Measurements from ENCODE around the gene FAM229B. TPM values are rescaled to one million over a fixed set of nuclear protein-coding genes. Genes with fewer than 3 reads are reported as not detected.

FAM229B gene
- total and polyA plus RNA-seq, 2 of the 8 experiments (the other 6 are each of a cell fraction or from before 2014, with no cell fraction given) = 10.0 to 10.4 TPM

GRCh38 chr6:112149719-112150263 is 62.4 kb downstream of the FAM229B start:
- no peak overlapping the region for H2AK5ac ChIP-seq (ENCODE audit: low read depth, low read length)
- no peaks in the 10 kb centered on the region for H3K9me3 ChIP-seq (ENCODE audit: insufficient read depth in 2 of 2, low read depth in 1 of 2, low read length in 1 of 2)
- no peak overlapping the region for H3K4me3 ChIP-seq (ENCODE audit: extremely low read depth in 1 of 4, insufficient read depth in 2 of 4, low read depth in 3 of 4, low read length in 4 of 4)
- no peak overlapping the region for H4K5ac ChIP-seq (ENCODE audit: insufficient read length, low read depth, low read length)
- no peak overlapping the region for H3K9ac ChIP-seq (replicated peaks in 1 of 4; ENCODE audit: extremely low read depth in 1 of 4, low read depth in 3 of 4, low read length in 3 of 4)
- H3K27ac ChIP-seq (ENCODE audit: low read depth, low read length) = no peak overlapping the region
- DNase-seq (ENCODE audit: low read depth in 1 of 2, low spot score in 2 of 2) (no peak), FAIRE-seq (no peak)
- no peaks in the 10 kb centered on the region for H3K79me2 ChIP-seq (ENCODE audit: control insufficient read depth in 1 of 2, insufficient read depth in 2 of 2, low read length in 2 of 2)
- no peak overlapping the region for H3K23ac ChIP-seq (ENCODE audit: insufficient read length)
- no peak overlapping the region for H2BK120ac ChIP-seq (replicated peaks; ENCODE audit: low read depth, low read length)
- 84% methylated on average over 4 of the region's 4 CpGs; no CpG with 5 or more reads in 1 of the 2 experiments for WGBS, 2 experiments (ENCODE audit: extremely low coverage in 1 of 2, insufficient coverage in 1 of 2, insufficient read length in 1 of 2, insufficient replicate concordance in 2 of 2, low coverage in 1 of 2, low lambda C conversion rate in 2 of 2, missing lambda C conversion rate in 1 of 2)
- H4K91ac ChIP-seq (replicated peaks; ENCODE audit: insufficient read length, low read length) = no peak overlapping the region
- H3K4ac ChIP-seq (replicated peaks; ENCODE audit: insufficient read length, low read depth, low read length) = no peak overlapping the region
- H2BK5ac ChIP-seq (ENCODE audit: low read depth, low read length) = no peak overlapping the region
- no peak overlapping the region for H2BK15ac ChIP-seq (ENCODE audit: low read length)
- 0 out of 2 replicates have a peak overlapping the region, but pooled peaks have one; percentile 12 for H2AFZ ChIP-seq (ENCODE audit: low read length)
- no peak overlapping the region for H4K8ac ChIP-seq (ENCODE audit: extremely low read depth, insufficient read depth, low read length)
- no peaks in the 10 kb centered on the region for H3K4me1 ChIP-seq (replicated peaks in 1 of 4; ENCODE audit: control insufficient read depth in 3 of 4, insufficient read depth in 4 of 4, low read length in 3 of 4)
- no peaks in the 10 kb centered on the region for H3K36me3 ChIP-seq (ENCODE audit: control insufficient read depth in 2 of 4, insufficient read depth in 4 of 4, low read length in 3 of 4)
- H3K56ac ChIP-seq (replicated peaks; ENCODE audit: insufficient read length, low read depth, low read length) = no peak overlapping the region
- no peak overlapping the region for H3K4me2 ChIP-seq (ENCODE audit: insufficient read depth in 1 of 2, low read depth in 2 of 2, low read length in 2 of 2)
- ChIA-PET CTCF (ENCODE audit: partially characterized antibody) (interaction anchor here (0.6 to 2.1 kb wide), 2 partner anchors 13 to 106 kb away, joined by 3 to 9 read pairs; no protein-coding TSS in a partner anchor), POLR2A (ENCODE audit: partially characterized antibody) (no interaction called here)
- H3K79me1 ChIP-seq (ENCODE audit: low read depth, low read length) = no peaks in the 10 kb centered on the region
- H2BK20ac ChIP-seq (ENCODE audit: low read length) = no peak overlapping the region
- H4K20me1 ChIP-seq (replicated peaks in 1 of 2; ENCODE audit: control insufficient read depth in 1 of 2, insufficient read depth in 2 of 2, low read length in 2 of 2) = no peaks in the 10 kb centered on the region
- H2BK12ac ChIP-seq (ENCODE audit: low read depth, low read length) = no peak overlapping the region
- no peaks in the 10 kb centered on the region for H3K27me3 ChIP-seq (replicated peaks in 1 of 4; ENCODE audit: control insufficient read depth in 3 of 4, extremely low read depth in 1 of 4, insufficient read depth in 3 of 4, low read length in 3 of 4)
- no peak overlapping the region for H3K14ac ChIP-seq (ENCODE audit: insufficient read length)
- H3K18ac ChIP-seq (ENCODE audit: extremely low read depth, low read length) = no peak overlapping the region
- no peaks in the 10 kb centered on the region for H3K23me2 ChIP-seq (ENCODE audit: low read depth, low read length)
- TF ChIP-seq SUZ12 (IDR thresholded peaks at IDR 0.05; ENCODE audit: low read length) = no peak
- no peak for TF ChIP-seq TBP (IDR thresholded peaks at IDR 0.05; ENCODE audit: low read depth, low read length)
- TF ChIP-seq CTBP2 (IDR thresholded peaks at IDR 0.05; ENCODE audit: borderline replicate concordance, insufficient read depth, insufficient read length, low read length) = no peak
- no peak for TF ChIP-seq JUND (IDR thresholded peaks at IDR 0.05; ENCODE audit: low read length)
- TF ChIP-seq BCL11A (IDR thresholded peaks at IDR 0.05; ENCODE audit: low read depth in 2 of 2, low read length in 2 of 2) = no peak
- no peak for TF ChIP-seq PHF8 (conservative IDR thresholded peaks at IDR 0.05; ENCODE audit: low read depth, low read length)
- no peak for TF ChIP-seq SIN3A (conservative IDR thresholded peaks at IDR 0.05 in 1 of 2, IDR thresholded peaks at IDR 0.05 in 1 of 2; ENCODE audit: low read depth in 1 of 2, low read length in 2 of 2)
- TF ChIP-seq SP2 (IDR thresholded peaks at IDR 0.05; ENCODE audit: low read length) = no peak
- TF ChIP-seq MAFK (IDR thresholded peaks at IDR 0.05; ENCODE audit: low read depth, low read length) = no peak
- no peak for TF ChIP-seq POLR2A (IDR thresholded peaks at IDR 0.05; ENCODE audit: control extremely low read depth in 1 of 2, low read depth in 2 of 2, low read length in 2 of 2)
- TF ChIP-seq HDAC6 (IDR thresholded peaks at IDR 0.05; ENCODE audit: low read depth, low read length) = no peak
- no peak for TF ChIP-seq SAP30 (IDR thresholded peaks at IDR 0.05; ENCODE audit: insufficient read depth, insufficient replicate concordance, low read length)
- no peak for TF ChIP-seq NRF1 (IDR thresholded peaks at IDR 0.05; ENCODE audit: low read depth, low read length)

Measured in H1 (cell line).